Head of caudate nucleus (tissue), 42 donors: ENCODE data around the gene PMFBP1.
A peak's percentile ranks its signal among the peaks of the same experiment; 100 is the strongest.

ENCODE experiments used
- DNase-seq, 42 donors: peaks; one replicate each; pipeline versions ENCODE4 v3.0.0 to v3.0.0-alpha.2; 2020 to 2021; ENCODE audit warnings: mixed read lengths in 7 of 42
- intact Hi-C: fragments of 100-400 bp; cut with DNase I; formaldehyde crosslinking; loops from one replicate; pipeline ENCODE4 v1.15.0; 2022

The PMFBP1 gene

GRCh38 chr16:72172105-72173034, at the start of gene PMFBP1:
TSS of gene PMFBP1 (minus strand) at chr16:72172155. CDS start at chr16:72171208, 947 bp downstream.
- peak in 29 of 42 donors; percentile 7 to 82 (median 39) for DNase-seq
- intact Hi-C loops, result no loop called here

- DNase-seq, result no peak
- intact Hi-C loops, result no loop called here
Measured at GRCh38 chr16:72221630-72222024, 49.7 kb upstream of the PMFBP1 start.

GRCh38 chr16:72220875-72221629, 49.1 kb upstream of the PMFBP1 start:
- intact Hi-C loops, result no loop called here
- DNase-seq, result no peak

- intact Hi-C loops, result no loop called here
- DNase-seq, result no peak
Measured at GRCh38 chr16:72219282-72219681, 47.3 kb upstream of the PMFBP1 start.

GRCh38 chr16:72216767-72217166, 44.8 kb upstream of the PMFBP1 start:
- no peak for DNase-seq
- intact Hi-C loops, result no loop called here

- no peak for DNase-seq
Measured at GRCh38 chr16:72214821-72215220, 42.9 kb upstream of the PMFBP1 start.

GRCh38 chr16:72211110-72211509, 39.2 kb upstream of the PMFBP1 start:
- intact Hi-C loops, result no loop called here
- no peak for DNase-seq

More at GRCh38 chr16:72214821-72215220, 42.9 kb upstream of the PMFBP1 start:
- intact Hi-C loops, result no loop called here

- intact Hi-C loops, result no loop called here
- no peak for DNase-seq
Measured at GRCh38 chr16:72210555-72210954, 38.6 kb upstream of the PMFBP1 start.

- no peak for DNase-seq
- intact Hi-C loops, result no loop called here
Measured at GRCh38 chr16:72210072-72210471, 38.1 kb upstream of the PMFBP1 start.

GRCh38 chr16:72206299-72206698, 34.3 kb upstream of the PMFBP1 start:
- DNase-seq, result no peak
- intact Hi-C loops, result no loop called here

GRCh38 chr16:72203401-72203800, 31.4 kb upstream of the PMFBP1 start:
- peak in 22 of 42 donors; percentile 4 to 59 (median 27) for DNase-seq
- intact Hi-C loops, result no loop called here

- DNase-seq, result no peak
- intact Hi-C loops, result no loop called here
Measured at GRCh38 chr16:72202014-72202413, 30.1 kb upstream of the PMFBP1 start.

- intact Hi-C loops, result no loop called here
- no peak for DNase-seq
Measured at GRCh38 chr16:72201387-72201786, 29.4 kb upstream of the PMFBP1 start.

GRCh38 chr16:72199761-72200337, 27.9 kb upstream of the PMFBP1 start:
- DNase-seq, result peak in 7 of 42 donors; percentile 3 to 41 (median 19)
- intact Hi-C loops, result no loop called here

- DNase-seq, result peak in 22 of 42 donors; percentile 5 to 65 (median 34)
- intact Hi-C loops, result no loop called here
Measured at GRCh38 chr16:72198771-72199201, 26.8 kb upstream of the PMFBP1 start.

GRCh38 chr16:72198021-72198711, 26.2 kb upstream of the PMFBP1 start:
- intact Hi-C loops, result no loop called here
- peak; percentile 52 to 96 (median 83) for DNase-seq

GRCh38 chr16:72197545-72197944, 25.6 kb upstream of the PMFBP1 start:
- intact Hi-C loops, result no loop called here
- DNase-seq, result peak in 11 of 42 donors; percentile 8 to 58 (median 26)

GRCh38 chr16:72195609-72196008, 23.7 kb upstream of the PMFBP1 start:
- DNase-seq, result peak in 1 of 42 donors; percentile 45
- intact Hi-C loops, result no loop called here

- intact Hi-C loops, result no loop called here
- no peak for DNase-seq
Measured at GRCh38 chr16:72191551-72191950, 19.6 kb upstream of the PMFBP1 start.
